AG09319 (cell line): Measurements from ENCODE around the gene THRA.

Experiments used
- DNase-seq: peaks from one replicate; pipeline ENCODE4 v3.0.0-alpha.2; 2010; ENCODE audit warnings: low read depth; ENCODE audit errors: extremely low read depth
- CTCF ChIP-seq: IDR thresholded peaks from 2 replicates; pipeline ENCODE4 v1.5.1; 2011; ENCODE audit warnings: low read depth, mild to moderate bottlenecking, inconsistent platforms, low read length, moderate library complexity

The THRA gene

GRCh38 chr17:40060887-40061608 is 1.7 kb upstream of the THRA start:
- TF ChIP-seq CTCF: no peak
- no peak for DNase-seq

DNA sequence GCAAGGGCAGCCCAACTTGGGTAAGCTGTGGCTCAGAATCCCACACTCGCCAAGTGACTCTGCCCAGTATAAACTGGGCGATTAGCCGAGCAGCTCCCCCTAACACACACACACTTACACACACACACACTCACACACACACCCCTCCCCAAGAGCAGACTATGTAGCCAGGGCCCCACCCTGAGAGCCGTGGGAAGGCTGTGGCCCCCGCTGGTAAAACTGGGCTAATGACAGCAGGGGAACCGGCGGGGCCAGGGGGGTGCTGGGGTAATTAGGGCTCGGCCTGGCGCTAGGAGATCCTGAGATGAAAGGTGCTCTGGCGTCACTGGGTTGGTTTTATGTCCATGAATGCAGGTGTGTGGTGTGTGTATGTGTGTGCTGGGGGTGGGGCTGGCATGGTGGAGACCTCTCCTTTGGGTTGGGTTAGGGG is 1.1 kb upstream of the THRA start:
- no peak for TF ChIP-seq CTCF
- DNase-seq: no peak

GRCh38 chr17:40063187-40063771 is 514 bp downstream of the THRA start:
- no peak for TF ChIP-seq CTCF
- DNase-seq: no peak

DNA sequence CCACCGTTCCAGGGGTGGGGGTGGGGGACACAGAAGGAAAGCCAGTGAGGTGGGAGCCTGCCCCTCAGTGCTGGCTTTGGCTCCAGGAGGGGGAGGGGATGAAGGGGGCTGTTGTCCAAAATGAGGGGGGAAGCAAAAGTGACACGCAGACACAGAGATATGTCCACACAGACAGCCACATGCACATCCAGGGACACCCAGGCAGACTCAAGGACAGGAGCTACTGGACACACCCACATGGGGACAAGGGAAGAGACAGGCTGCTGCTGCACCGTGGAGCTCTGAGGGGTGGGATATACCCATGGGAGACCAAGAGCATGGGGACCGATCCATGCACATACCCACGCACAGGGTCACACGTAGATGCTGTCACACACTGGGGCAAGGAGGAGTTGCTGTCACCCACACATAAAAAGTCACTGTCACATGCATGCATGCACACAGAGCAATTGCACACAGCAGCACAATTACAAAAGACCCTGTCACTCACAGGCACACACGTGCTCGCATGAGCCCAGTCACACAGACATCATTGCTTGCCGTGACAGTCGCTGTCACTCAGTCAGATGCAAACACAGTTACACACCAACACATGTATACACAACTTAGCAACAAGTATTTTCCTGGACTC is 1.3 kb downstream of the THRA start:
- no peak for TF ChIP-seq CTCF
- no peak for DNase-seq

DNA sequence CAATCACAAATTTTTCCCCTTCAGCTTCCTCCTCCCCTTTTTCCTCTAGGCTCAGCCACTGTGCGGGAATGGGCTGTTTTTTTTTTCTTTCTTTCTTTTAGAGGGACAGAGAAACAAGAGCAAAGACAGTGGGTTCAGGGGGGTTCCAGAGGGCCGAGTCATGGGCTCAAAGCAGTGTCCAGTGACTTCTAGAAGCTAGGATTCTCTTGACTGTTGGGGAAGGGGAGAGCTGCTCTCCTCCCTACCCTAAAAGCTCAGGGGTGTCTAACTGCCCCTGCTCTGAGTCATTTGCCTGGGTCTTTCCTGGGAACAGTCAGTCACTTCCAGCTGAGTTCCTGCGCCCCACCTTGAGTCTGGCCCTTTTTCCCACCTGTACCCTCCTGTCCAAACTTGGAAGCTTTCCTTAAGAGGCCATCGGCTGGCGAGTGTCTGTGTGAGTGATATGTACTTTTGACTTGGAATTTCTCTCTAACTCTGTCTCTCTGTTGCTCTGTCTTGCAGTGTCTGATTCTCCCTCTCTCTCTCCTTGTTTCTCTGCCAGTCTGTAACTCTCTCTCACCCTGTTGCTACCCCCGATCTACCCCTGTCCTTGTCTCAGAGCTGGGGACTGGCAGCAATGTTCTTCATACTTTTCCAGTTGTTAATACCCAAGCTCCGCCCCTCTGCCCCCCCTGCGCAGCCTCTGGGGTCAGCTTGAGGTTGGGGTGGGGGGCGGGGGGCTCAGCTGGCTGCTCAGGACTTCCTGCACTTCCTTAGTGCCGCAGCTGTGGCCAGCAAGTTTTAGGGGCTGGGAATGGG is 2.4 kb downstream of the THRA start:
- no peak for TF ChIP-seq CTCF
- DNase-seq: no peak

DNA sequence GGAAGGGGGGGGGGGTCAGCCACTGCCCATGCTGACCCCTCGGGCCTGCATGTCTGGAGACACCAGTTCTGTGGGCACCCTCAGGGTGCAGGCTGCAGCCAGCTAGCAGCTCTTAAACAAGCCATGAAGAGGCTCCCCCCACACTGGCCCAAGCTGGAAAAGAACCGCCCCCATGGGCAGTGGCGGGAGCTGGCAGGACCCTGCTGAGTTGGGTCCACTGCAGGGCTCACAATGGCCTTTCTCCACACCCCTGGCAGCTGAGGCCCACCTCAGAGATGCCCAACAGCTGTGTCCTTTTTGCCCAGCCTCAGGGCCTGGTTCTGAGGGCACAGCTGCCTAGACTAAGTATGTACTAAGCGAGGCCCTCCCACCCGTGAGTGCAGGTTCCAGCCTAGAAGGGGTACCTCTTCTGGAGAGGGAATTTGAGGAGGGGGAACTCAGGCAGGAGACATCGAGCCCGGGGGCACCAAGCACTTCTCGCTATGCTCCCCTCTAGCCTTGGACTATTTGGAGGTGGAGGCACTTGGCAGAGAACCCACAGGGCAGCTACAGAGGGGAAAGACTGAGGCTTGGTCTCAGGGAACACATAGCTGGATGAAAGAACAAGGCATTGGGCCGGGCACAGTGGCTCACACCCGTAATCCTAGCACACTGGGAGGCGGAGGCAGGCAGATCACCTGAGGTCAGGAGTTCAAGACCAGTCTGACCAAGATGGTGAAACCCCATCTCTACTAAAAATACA is 3.2 kb downstream of the THRA start:
- no peak for TF ChIP-seq CTCF

More for the DNA sequence above, 3.2 kb downstream of the THRA start:
- DNase-seq: no peak
